NCI-H146 (cell line): Measurements from ENCODE around the gene NELL1.
A peak's percentile ranks its signal among the peaks of the same experiment; 100 is the strongest.

Source experiments
- DNase-seq: peaks from one replicate; lab custom pipeline; 2025; lab: John Stamatoyannopoulos, UW

Gene NELL1

GRCh38 chr11:20668844-20669819 lies at the start of gene NELL1:
TSS of gene NELL1 (plus strand) at chr11:20669586.
- DNase-seq, result peak; percentile 76

DNA sequence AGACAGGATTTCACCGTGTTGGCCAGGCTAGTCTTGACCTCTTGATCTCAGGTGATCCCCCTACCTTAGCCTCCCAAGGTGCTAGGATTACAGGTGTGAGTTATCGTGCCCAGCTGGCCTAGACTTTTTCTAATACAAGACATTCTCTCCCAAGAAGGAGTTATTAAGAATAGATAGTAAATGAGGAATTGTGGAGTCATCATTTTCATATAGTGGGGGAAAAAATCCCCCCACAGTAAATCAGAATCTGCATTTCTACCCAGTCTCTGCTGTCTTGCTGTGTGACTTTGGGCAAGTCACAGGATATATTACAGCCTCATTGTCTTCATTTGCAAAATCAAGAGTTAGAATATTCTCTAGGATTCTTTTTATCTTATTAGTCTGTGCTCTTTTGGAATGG lies 48.4 kb upstream of the NELL1 start:
- DNase-seq, result no peak

DNA sequence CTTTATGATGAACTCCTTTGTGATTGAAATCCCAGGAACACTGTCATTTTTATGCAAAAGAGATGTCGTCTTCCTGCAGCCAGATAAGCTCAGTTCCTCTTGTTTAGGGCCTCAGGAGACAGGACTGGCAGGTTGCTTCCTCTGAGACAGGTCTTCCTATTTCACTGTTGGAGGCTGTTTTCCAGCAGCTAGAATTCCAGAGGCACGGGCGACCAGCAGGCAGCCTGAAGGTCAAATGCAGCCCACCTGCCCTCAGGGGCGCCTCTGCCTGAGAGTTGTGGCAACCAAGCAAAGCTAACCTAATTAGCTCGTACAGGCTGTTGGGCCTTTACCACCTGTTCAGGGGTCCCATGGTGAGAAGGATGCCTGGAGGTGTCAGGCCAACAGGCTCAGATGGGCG lies 47.7 kb upstream of the NELL1 start:
- peak; percentile 72 for DNase-seq

DNA sequence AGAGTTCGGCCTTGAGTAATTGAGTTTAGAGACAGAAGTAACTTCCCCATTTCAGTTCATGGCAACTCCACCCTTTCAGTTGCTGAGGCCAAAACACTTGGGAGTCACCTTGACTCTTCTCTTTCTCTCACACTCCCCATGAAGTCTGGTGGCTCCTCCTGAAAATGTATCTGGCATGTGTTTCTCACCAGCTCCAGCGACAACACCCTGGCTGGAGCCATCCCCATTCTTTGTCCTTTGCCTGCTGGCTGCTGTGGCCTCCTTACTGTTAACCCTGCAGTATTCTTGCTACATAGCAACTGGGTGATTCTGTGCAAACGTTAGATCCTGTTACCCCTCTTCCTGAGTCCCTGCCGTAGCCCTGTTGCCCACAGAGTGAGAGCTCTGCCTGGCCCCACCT lies 46.1 kb upstream of the NELL1 start:
- no peak for DNase-seq

DNA sequence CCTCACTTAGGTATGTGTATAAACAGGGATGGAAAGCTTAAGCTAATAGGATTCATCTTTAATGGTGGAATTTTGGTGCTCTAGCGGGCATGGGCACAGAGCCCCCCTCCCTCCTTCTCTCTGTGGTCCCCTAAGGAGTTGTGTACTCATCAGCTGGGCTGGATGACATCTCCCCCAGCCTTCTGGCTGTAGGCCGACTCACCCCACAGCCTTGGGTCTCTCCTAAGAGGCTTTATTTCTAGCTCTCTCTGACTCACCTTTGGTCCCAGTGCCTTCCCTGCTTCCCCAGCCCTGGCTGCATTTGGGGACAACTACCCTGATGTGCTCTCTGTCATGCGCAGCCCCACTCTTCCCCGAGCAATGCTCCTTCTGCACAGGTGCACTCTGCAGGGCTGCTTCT lies 43.1 kb upstream of the NELL1 start:
- peak; percentile 46 for DNase-seq

GRCh38 chr11:20627026-20627425 lies 42.4 kb upstream of the NELL1 start:
- no peak for DNase-seq

- DNase-seq, result peak; percentile 34
These were observed 41.7 kb upstream of the NELL1 start for GRCh38 chr11:20627701-20628100.

- DNase-seq, result peak; percentile 65
These were observed 37.7 kb upstream of the NELL1 start for GRCh38 chr11:20631519-20632168.

- no peak for DNase-seq
These were observed 37.2 kb upstream of the NELL1 start for GRCh38 chr11:20632169-20632532.

DNA sequence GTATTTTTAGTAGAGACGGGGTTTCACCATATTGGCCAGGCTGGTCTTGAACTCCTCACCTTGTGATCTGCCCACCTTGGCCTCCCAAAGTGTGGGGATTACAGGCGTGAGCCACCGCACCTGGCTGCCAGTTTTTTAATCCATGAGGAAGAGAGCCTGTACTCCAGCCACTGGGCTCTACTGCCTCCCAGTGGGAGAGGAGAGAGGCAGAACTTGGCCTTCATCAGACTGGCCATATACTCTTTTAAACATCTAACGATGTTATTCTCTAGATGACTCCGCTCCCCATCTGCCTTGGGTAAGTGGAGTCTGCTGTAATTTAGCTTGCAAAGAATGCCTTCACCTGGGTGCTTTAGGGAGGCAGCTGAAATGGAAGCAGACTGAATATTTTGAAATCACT lies 35.3 kb upstream of the NELL1 start:
- DNase-seq, result peak; percentile 31

- DNase-seq, result no peak
These were observed 34.6 kb upstream of the NELL1 start for GRCh38 chr11:20634781-20635180.

DNA sequence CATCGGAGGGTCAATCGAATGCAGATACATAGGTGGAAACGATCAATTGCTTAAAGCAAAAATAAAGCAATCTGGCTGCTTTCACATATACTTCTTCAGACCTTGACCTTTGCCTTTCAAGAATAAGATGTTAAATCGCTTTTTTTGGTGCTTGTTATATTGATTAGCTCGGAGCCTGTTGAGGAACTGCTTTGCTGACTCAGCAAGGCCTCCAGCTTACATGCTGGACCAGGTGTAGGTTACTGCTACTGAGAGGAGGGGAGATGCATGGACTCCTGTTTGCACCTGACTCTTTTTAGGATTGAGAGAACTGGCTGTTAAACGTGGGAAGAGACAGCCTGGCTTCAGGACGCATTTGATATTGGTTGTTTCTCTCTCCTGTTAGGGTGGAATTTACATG lies 31.3 kb upstream of the NELL1 start:
- DNase-seq, result no peak

- DNase-seq, result no peak
These were observed 29.7 kb upstream of the NELL1 start for GRCh38 chr11:20639688-20640087.

- DNase-seq, result no peak
These were observed 29.0 kb upstream of the NELL1 start for GRCh38 chr11:20640401-20640800.

- no peak for DNase-seq
These were observed 25.0 kb upstream of the NELL1 start for GRCh38 chr11:20644360-20644759.

DNA sequence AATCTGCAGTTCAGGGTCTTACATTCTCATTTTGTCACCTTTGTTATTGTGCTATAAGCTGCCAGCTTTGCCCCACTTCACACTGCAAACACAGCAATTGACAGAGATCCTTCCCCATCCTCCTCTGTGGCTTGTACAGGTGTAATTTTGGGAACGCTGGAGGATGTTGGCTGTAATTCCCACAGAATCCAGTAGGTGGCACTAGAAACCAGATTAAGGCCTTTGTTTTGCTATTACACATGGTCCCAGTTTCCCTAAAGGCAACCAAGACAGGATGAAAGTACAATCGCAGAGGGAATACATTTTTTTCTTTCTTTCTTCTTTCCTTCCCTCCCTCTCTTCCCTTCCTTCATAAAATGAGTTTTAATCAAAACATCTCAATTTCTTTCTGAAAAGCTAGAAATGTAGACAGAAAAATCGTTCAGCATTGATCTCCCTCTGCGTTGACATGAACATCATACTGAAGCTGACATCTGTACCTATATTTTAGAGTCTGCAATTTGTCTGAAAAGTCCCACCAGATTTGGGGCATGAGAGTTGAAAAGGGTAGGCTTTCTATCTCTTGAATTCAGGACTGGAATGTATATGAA lies 21.3 kb upstream of the NELL1 start:
- DNase-seq, result peak; percentile 65

- no peak for DNase-seq
These were observed 17.1 kb upstream of the NELL1 start for GRCh38 chr11:20652150-20652806.

DNA sequence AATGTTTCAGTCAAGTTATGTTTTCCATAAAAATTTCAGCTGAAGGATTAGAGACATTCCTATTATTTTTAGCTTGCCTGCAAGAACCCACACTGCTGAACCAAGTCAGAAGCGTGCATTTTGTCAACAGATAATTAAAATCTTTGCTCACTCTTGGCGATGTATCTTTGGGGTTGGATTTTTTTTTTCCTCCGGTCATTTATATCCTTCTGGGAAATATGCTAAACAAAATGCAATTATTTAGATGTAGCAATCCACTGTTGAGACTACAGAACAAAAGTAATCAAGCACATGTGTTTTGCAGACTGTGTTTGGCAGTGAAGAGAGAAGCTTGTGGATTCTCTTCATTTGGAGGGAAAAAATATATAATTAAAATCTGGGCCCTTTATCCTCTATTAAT lies 15.3 kb upstream of the NELL1 start:
- DNase-seq, result no peak

DNA sequence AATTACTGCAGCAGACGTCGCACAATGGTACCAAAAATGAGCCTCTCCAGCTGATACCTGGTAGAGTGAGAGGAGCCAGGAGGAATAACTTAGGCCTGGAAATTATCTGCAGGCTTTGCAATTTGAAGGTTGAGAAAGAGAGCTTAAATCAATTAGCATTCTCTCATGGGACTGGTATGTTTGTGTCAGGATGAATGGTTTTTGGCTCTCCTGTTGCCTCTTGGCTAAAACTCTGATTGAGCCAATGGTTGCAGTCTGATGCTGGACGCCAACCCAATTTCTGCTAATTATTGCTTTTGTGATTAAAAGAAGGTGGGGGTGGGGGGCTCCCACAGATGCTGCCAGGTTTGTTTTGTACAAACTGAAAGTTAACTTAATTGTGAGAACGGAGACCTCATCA lies 12.5 kb upstream of the NELL1 start:
- DNase-seq, result no peak

DNA sequence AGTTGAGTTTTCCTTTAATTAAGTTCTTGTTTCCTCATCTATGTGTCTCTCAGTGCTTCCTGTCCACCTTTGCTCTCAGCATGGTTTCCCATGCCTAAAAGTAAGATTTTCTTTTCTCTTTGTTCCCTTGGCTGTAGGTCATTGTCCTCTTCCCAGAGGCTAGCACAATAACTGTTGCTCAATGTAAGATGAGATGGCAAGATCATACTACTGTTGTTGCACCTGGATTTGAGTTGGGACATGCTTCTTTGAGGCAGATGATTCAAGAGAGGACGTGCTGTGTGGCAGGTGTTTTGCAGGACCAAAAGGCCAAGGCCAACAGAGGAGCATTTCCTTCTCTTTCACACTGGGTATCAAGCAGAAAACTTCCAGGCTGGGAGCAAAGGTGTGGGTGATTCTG lies 11.3 kb upstream of the NELL1 start:
- DNase-seq, result peak; percentile 97

GRCh38 chr11:20661445-20661844 lies 7.9 kb upstream of the NELL1 start:
- no peak for DNase-seq

GRCh38 chr11:20661850-20662249 lies 7.5 kb upstream of the NELL1 start:
- no peak for DNase-seq
